SK-N-SH (cell line): Measurements from ENCODE around the gene ADD1. TPM values are rescaled to one million over a fixed set of nuclear protein-coding genes. Genes with fewer than 3 reads are reported as not detected.

Experiments
- CTCF ChIA-PET: fragments of 300-600, 350-600 bp; formaldehyde crosslinking; extraction: SDS; loops from one replicate; lab custom pipeline; 2021; lab: Yijun Ruan, JAX
- POLR2A ChIA-PET: fragments of 350-600 bp; sonication (Branson Sonifier 250); formaldehyde crosslinking; extraction: SDS; loops from one replicate; lab custom pipeline; 2020; ENCODE audit warnings: antibody characterized with exemption, inconsistent platforms; lab: Yijun Ruan, JAX
- DNase-seq: peaks from one replicate; pipeline ENCODE4 v3.0.0; 2012
- H2AFZ ChIP-seq: fragments of 200-600 bp; sonication (generic); 2 replicates; pipeline ENCODE4 v1.8.1; 2016; ENCODE audit warnings: antibody characterized with exemption, mild to moderate bottlenecking, low read depth
- H3F3A ChIP-seq: fragments of 200-600 bp; sonication (generic); replicated peaks from 2 replicates; pipeline ENCODE3; 2016; ENCODE audit warnings: antibody characterized with exemption, mild to moderate bottlenecking; ENCODE audit not compliant: insufficient read depth
- H3K27ac ChIP-seq, 2 experiments: fragments of 200-500 bp in 1 of 2; fragments of 200-600 bp in 1 of 2; sonication (Bioruptor generic) in 1 of 2; sonication (generic), shearing (Covaris generic) in 1 of 2; 2 replicates each; pipeline versions ENCODE4 v1.5.1 to v1.6.1; 2014 to 2016; ENCODE audit warnings: low read depth in 2 of 2, inconsistent platforms in 1 of 2, low read length in 1 of 2, mild to moderate bottlenecking in 1 of 2, mixed read lengths in 1 of 2
- H3K27me3 ChIP-seq: fragments of 200-600 bp; sonication (generic), shearing (Covaris generic); 2 replicates; pipeline ENCODE4 v1.6.1; 2016; ENCODE audit warnings: mixed run types; ENCODE audit not compliant: insufficient read depth
- H3K36me3 ChIP-seq, 2 experiments: fragments of 200-500 bp in 1 of 2; fragments of 200-600 bp in 1 of 2; sonication (Bioruptor generic) in 1 of 2; sonication (generic) in 1 of 2; replicated peaks in 1 of 2; 2 replicates each; pipeline versions ENCODE3 to v1.5.1; 2014 to 2016; ENCODE audit warnings: low read length in 1 of 2, mild to moderate bottlenecking in 1 of 2; ENCODE audit not compliant: insufficient read depth in 2 of 2, control insufficient read depth in 1 of 2
- H3K4me1 ChIP-seq, 2 experiments: fragments of 200-500 bp in 1 of 2; fragments of 200-600 bp in 1 of 2; sonication (Bioruptor generic) in 1 of 2; sonication (generic), shearing (Covaris generic) in 1 of 2; 2 replicates each; pipeline versions ENCODE4 v1.5.1 to v1.6.1; 2014 to 2016; ENCODE audit warnings: low read depth in 1 of 2, low read length in 1 of 2, mixed run types in 1 of 2; ENCODE audit not compliant: insufficient read depth in 2 of 2, control insufficient read depth in 1 of 2
- H3K4me2 ChIP-seq: fragments of 200-600 bp; sonication (generic), shearing (Covaris generic); 2 replicates; pipeline ENCODE4 v1.6.1; 2017; ENCODE audit warnings: mixed run types
- H3K4me3 ChIP-seq, 2 experiments: fragments of 200-500 bp in 1 of 2; fragments of 200-600 bp in 1 of 2; sonication (Bioruptor generic) in 1 of 2; sonication (generic), shearing (Covaris generic) in 1 of 2; 2 replicates each; pipeline versions ENCODE4 v1.5.1 to v1.8.1; 2014 to 2016; ENCODE audit warnings: low read depth in 2 of 2, inconsistent platforms in 1 of 2, low read length in 1 of 2, mild to moderate bottlenecking in 1 of 2, mixed read lengths in 1 of 2, moderate library complexity in 1 of 2
- H3K79me2 ChIP-seq: fragments of 200-600 bp; sonication (generic); 2 replicates; pipeline ENCODE4 v1.8.1; 2017; ENCODE audit warnings: mild to moderate bottlenecking; ENCODE audit not compliant: insufficient read depth
- H3K9ac ChIP-seq: fragments of 200-600 bp; sonication (generic); 2 replicates; pipeline ENCODE4 v1.6.1; 2017; ENCODE audit warnings: mixed run types
- H3K9me2 ChIP-seq: fragments of 200-600 bp; sonication (generic); 2 replicates; pipeline ENCODE4 v1.6.1; 2017; ENCODE audit warnings: mixed run types
- H3K9me3 ChIP-seq: fragments of 200-600 bp; sonication (generic); 2 replicates; pipeline ENCODE4 v1.6.1; 2017; ENCODE audit warnings: mixed run types, mild to moderate bottlenecking, moderate library complexity
- H4K20me1 ChIP-seq: fragments of 200-600 bp; sonication (generic); 2 replicates; pipeline ENCODE4 v1.6.1; 2017; ENCODE audit warnings: mild to moderate bottlenecking, mixed run types; ENCODE audit not compliant: insufficient read depth
- ELF1 ChIP-seq: IDR thresholded peaks from 2 replicates; pipeline ENCODE4 v1.4.0; 2012
- EZH2phosphoT487 ChIP-seq: fragments of 200-600 bp; sonication (generic); IDR thresholded peaks from 2 replicates; pipeline ENCODE4 v1.6.1; 2017; ENCODE audit warnings: low read depth, mixed run types, mild to moderate bottlenecking, antibody characterized with exemption, moderate library complexity, borderline replicate concordance
- FOSL2 ChIP-seq: IDR thresholded peaks from 2 replicates; pipeline ENCODE4 v1.4.0; 2012; ENCODE audit warnings: low read depth, mild to moderate bottlenecking, moderate library complexity, borderline replicate concordance
- FOXJ3 ChIP-seq: sonication (generic); formaldehyde crosslinking; IDR thresholded peaks from 2 replicates; pipeline ENCODE4 v1.5.1; 2020; ENCODE audit warnings: mild to moderate bottlenecking, missing genetic modification reagents
- GATA2 ChIP-seq: sonication (generic); formaldehyde crosslinking; IDR thresholded peaks from 2 replicates; pipeline ENCODE4 v1.5.0; 2020; ENCODE audit warnings: mild to moderate bottlenecking, missing genetic modification reagents
- JUND ChIP-seq: IDR thresholded peaks from 2 replicates; pipeline ENCODE4 v1.4.0; 2012
- MEF2A ChIP-seq: IDR thresholded peaks from 2 replicates; pipeline ENCODE4 v1.4.0; 2012; ENCODE audit warnings: low read depth, borderline replicate concordance
- POLR2AphosphoS5 ChIP-seq: IDR thresholded peaks from 2 replicates; pipeline ENCODE4 v1.6.1; 2012; ENCODE audit warnings: low read depth, low read length
- RFX5 ChIP-seq: IDR thresholded peaks from 2 replicates; pipeline ENCODE4 v1.6.1; 2012; ENCODE audit warnings: mild to moderate bottlenecking, improper control_type of control experiment, low read length
- RXRA ChIP-seq: IDR thresholded peaks from 2 replicates; pipeline ENCODE4 v1.4.0; 2012; ENCODE audit warnings: low read depth, mild to moderate bottlenecking, borderline replicate concordance
- SMC3 ChIP-seq: IDR thresholded peaks from 2 replicates; pipeline ENCODE4 v1.6.1; 2012; ENCODE audit warnings: low read depth, low read length, improper control_type of control experiment
- TCF12 ChIP-seq: IDR thresholded peaks from 2 replicates; pipeline ENCODE4 v1.4.0; 2012
- TEAD4 ChIP-seq: IDR thresholded peaks from 2 replicates; pipeline ENCODE4 v1.4.0; 2012; ENCODE audit warnings: mild to moderate bottlenecking, borderline replicate concordance; ENCODE audit not compliant: insufficient read depth
- YY1 ChIP-seq: IDR thresholded peaks from 2 replicates; pipeline ENCODE4 v1.4.0; 2012; ENCODE audit warnings: low read depth, mild to moderate bottlenecking
- WGBS: methylation state at CpG from one replicate; pipeline ENCODE4 v1.1.6; 2017; ENCODE audit warnings: low lambda C conversion rate; 5-methylcytosine and 5-hydroxymethylcytosine counted together
- polyA plus RNA-seq, 3 experiments: library from polyadenylated mRNA; depleted of rRNA; stranded (reverse); fragments of >200 nt; gene quantifications; 2 replicates each; pipeline ENCODE4 v1.2.3, GENCODE V29; 2012
- TF ChIP-seq, protein P1 (sequence below): IDR thresholded peaks from 2 replicates; pipeline ENCODE4; 2012
- TF ChIP-seq, protein P2 (sequence below): IDR thresholded peaks from 2 replicates; pipeline ENCODE4 v1.4.0; 2012; ENCODE audit warnings: low read depth
- TF ChIP-seq, protein P3 (sequence below): IDR thresholded peaks from 2 replicates; pipeline ENCODE4 v1.4.0; 2012; ENCODE audit warnings: low read depth, borderline replicate concordance
- TF ChIP-seq, protein P4 (sequence below): IDR thresholded peaks from 2 replicates; pipeline ENCODE4 v1.4.0; 2012; ENCODE audit warnings: low read depth, borderline replicate concordance
- TF ChIP-seq, protein P5 (sequence below): fragments of 200-600 bp; sonication (generic); IDR thresholded peaks from 2 replicates; pipeline ENCODE4 v1.6.1; 2017; ENCODE audit warnings: antibody characterized with exemption, mild to moderate bottlenecking, moderate library complexity
- TF ChIP-seq, protein P6 (sequence below): fragments of 150-350 bp; IDR thresholded peaks from 2 replicates; pipeline ENCODE4 v1.6.1; 2017; ENCODE audit warnings: antibody characterized with exemption, low read length, low read depth, borderline replicate concordance

ADD1 gene
- polyA plus RNA-seq, 1 of the 3 experiments (the other 2 are of a cell fraction): 155 TPM

DNA sequence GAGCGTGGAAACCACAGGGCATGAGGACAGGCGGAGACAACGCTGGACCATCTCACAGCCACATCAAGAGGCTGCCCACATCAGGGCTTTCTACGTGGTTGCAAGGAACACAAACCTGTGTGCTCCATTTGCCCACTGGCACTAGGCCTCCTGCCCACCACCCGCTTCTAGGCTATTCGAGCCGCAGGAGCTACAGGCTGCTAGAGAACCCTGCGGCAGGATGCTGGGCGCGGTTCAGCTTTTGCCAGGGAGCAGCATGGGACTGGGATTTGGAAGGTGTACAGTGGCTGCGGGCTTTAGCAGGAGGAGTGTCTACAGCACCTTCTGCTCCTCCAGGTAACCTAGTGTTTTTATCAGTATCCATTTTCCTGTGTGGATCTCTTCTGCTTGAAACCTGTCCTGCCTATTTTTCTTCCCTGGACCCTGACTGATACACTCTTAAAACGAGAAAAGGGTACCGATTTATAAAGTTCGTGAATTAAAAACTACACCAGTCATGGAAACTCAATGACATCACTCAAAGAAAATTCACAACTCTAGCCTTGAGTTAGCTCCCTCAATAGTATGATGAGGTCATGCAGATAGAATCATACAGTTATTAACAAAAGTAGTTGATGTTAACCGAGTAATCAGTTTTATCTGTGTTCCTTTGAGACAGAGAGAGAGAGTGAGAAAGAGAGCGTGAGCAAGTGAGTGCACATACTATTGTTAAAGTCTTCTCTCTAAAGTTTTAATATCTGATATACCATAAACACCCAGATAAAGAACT is 106.8 kb downstream of the ADD1 start:
- Histone ChIP-seq H3K9ac (no peak overlapping the region), H3K9me3 (no peaks in the 10 kb centered on the region), H3K27ac (no peak overlapping the region; a peak in 1 of 4 replicates), H3K36me3 (peaks cover 38 to 74% of the 10 kb centered on the region in 2 experiments), H4K20me1 (peaks cover 1% of the 10 kb centered on the region; the same call in 1 of the 2 replicates), H3K9me2 (no peaks in the 10 kb centered on the region), H3K79me2 (0 out of 2 replicates have a peak, but pooled peaks cover 3% of the 10 kb centered on the region), H3K27me3 (no peaks in the 10 kb centered on the region), H3F3A (peaks cover 13% of the 10 kb centered on the region), H2AFZ (no peak overlapping the region), H3K4me3 (no peak overlapping the region), H3K4me1 (no peaks in the 10 kb centered on the region), H3K4me2 (no peak overlapping the region)
- WGBS: 95% methylated on average over 15 of the region's 16 CpGs
- no peak for TF ChIP-seq JUND
- TF ChIP-seq, protein P1, sequence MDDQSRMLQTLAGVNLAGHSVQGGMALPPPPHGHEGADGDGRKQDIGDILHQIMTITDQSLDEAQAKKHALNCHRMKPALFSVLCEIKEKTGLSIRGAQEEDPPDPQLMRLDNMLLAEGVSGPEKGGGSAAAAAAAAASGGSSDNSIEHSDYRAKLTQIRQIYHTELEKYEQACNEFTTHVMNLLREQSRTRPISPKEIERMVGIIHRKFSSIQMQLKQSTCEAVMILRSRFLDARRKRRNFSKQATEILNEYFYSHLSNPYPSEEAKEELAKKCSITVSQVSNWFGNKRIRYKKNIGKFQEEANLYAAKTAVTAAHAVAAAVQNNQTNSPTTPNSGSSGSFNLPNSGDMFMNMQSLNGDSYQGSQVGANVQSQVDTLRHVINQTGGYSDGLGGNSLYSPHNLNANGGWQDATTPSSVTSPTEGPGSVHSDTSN: no peak
- TF ChIP-seq MEF2A: no peak
- CTCF ChIA-PET: interaction anchor here (1.4 kb wide), 1 partner anchor 86 kb away, joined by 5 read pairs; no protein-coding TSS in a partner anchor
- no peak for DNase-seq
- POLR2A ChIA-PET: no interaction called here

DNA sequence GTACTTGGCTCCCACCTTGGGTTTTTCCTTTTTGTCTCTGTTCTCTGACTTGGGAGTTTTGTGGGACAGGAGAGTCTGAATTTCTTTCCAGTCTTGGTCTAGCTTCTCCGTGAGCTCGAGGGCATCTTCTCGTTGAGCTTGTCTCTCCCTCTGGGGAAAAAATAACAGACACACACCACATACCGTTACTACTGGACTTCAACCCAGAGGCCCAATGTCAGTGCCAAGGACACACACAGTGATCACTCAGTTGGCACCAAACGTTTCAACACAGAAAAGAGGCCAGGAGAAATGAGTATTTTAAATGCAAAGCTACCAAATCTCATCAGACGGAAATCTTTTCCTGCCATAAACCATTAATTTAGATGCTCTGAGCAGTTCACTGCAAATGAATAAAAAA is 109.9 kb downstream of the ADD1 start:
- CTCF ChIA-PET: interaction anchor here (1.1 to 3.9 kb wide), 4 partner anchors 9 to 94 kb away, joined by 3 to 30 read pairs (median 4); partner anchors contain the start of genes GRK4 and NOP14
- H3K9me3 ChIP-seq: no peaks in the 10 kb centered on the region
- TF ChIP-seq SMC3 (no peak), TCF12 (no peak), POLR2AphosphoS5 (no peak), EZH2phosphoT487 (no peak), ELF1 (no peak), FOXJ3 (CRISPR knock-in tag) (no peak), RFX5 (no peak), JUND (no peak), TEAD4 (no peak), FOSL2 (no peak), GATA2 (no peak), YY1 (no peak), RXRA (no peak)
- TF ChIP-seq, protein P2, sequence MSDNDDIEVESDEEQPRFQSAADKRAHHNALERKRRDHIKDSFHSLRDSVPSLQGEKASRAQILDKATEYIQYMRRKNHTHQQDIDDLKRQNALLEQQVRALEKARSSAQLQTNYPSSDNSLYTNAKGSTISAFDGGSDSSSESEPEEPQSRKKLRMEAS: no peak
- TF ChIP-seq, protein P3, sequence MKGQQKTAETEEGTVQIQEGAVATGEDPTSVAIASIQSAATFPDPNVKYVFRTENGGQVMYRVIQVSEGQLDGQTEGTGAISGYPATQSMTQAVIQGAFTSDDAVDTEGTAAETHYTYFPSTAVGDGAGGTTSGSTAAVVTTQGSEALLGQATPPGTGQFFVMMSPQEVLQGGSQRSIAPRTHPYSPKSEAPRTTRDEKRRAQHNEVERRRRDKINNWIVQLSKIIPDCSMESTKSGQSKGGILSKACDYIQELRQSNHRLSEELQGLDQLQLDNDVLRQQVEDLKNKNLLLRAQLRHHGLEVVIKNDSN: no peak
- TF ChIP-seq, protein P4, sequence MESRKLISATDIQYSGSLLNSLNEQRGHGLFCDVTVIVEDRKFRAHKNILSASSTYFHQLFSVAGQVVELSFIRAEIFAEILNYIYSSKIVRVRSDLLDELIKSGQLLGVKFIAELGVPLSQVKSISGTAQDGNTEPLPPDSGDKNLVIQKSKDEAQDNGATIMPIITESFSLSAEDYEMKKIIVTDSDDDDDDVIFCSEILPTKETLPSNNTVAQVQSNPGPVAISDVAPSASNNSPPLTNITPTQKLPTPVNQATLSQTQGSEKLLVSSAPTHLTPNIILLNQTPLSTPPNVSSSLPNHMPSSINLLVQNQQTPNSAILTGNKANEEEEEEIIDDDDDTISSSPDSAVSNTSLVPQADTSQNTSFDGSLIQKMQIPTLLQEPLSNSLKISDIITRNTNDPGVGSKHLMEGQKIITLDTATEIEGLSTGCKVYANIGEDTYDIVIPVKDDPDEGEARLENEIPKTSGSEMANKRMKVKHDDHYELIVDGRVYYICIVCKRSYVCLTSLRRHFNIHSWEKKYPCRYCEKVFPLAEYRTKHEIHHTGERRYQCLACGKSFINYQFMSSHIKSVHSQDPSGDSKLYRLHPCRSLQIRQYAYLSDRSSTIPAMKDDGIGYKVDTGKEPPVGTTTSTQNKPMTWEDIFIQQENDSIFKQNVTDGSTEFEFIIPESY: no peak
- TF ChIP-seq, protein P5, sequence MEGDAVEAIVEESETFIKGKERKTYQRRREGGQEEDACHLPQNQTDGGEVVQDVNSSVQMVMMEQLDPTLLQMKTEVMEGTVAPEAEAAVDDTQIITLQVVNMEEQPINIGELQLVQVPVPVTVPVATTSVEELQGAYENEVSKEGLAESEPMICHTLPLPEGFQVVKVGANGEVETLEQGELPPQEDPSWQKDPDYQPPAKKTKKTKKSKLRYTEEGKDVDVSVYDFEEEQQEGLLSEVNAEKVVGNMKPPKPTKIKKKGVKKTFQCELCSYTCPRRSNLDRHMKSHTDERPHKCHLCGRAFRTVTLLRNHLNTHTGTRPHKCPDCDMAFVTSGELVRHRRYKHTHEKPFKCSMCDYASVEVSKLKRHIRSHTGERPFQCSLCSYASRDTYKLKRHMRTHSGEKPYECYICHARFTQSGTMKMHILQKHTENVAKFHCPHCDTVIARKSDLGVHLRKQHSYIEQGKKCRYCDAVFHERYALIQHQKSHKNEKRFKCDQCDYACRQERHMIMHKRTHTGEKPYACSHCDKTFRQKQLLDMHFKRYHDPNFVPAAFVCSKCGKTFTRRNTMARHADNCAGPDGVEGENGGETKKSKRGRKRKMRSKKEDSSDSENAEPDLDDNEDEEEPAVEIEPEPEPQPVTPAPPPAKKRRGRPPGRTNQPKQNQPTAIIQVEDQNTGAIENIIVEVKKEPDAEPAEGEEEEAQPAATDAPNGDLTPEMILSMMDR: no peak
- TF ChIP-seq, protein P6, sequence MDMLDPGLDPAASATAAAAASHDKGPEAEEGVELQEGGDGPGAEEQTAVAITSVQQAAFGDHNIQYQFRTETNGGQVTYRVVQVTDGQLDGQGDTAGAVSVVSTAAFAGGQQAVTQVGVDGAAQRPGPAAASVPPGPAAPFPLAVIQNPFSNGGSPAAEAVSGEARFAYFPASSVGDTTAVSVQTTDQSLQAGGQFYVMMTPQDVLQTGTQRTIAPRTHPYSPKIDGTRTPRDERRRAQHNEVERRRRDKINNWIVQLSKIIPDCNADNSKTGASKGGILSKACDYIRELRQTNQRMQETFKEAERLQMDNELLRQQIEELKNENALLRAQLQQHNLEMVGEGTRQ: no peak

More for the DNA sequence above, 109.9 kb downstream of the ADD1 start:
- Histone ChIP-seq H3K4me2 (no peak overlapping the region), H2AFZ (no peak overlapping the region), H3K4me3 (no peak overlapping the region), H3K4me1 (no peaks in the 10 kb centered on the region), H3K27me3 (no peaks in the 10 kb centered on the region), H3K9me2 (no peaks in the 10 kb centered on the region), H3K79me2 (peaks cover 17% of the 10 kb centered on the region), H3F3A (peaks cover 23% of the 10 kb centered on the region), H3K27ac (no peak overlapping the region), H3K36me3 (peaks cover 46 to 75% of the 10 kb centered on the region in 2 experiments), H4K20me1 (peaks cover 13% of the 10 kb centered on the region; the same call in 1 of the 2 replicates), H3K9ac (no peak overlapping the region)
- DNase-seq: no peak
- POLR2A ChIA-PET: interaction anchor here (1.6 kb wide), 1 partner anchor 10 kb away, joined by 3 read pairs; the partner anchor contains the start of gene GRK4
- 83% methylated on average over 6 of the region's 6 CpGs for WGBS
